Osteocyte (in vitro differentiated cells): ENCODE measurements around the gene DNAAF6. TPM values are rescaled to one million over a fixed set of nuclear protein-coding genes. Genes with fewer than 3 reads are reported as not detected.

Experiments used
- DNase-seq: peaks from one replicate; pipeline ENCODE4 v3.0.0; 2021; ENCODE audit warnings: mixed read lengths; ENCODE audit not compliant: unreplicated experiment; ENCODE audit errors: extremely low spot score
- H3K27ac Mint-ChIP-seq: one replicate; pipeline ENCODE4 v1.8.0; 2021; ENCODE audit warnings: mild to moderate bottlenecking, mixed read lengths; ENCODE audit not compliant: unreplicated experiment
- H3K27me3 Mint-ChIP-seq: one replicate; pipeline ENCODE4 v1.8.0; 2021; ENCODE audit warnings: mixed read lengths; ENCODE audit not compliant: unreplicated experiment
- H3K36me3 Mint-ChIP-seq: one replicate; pipeline ENCODE4 v1.8.0; 2021; ENCODE audit warnings: mixed read lengths; ENCODE audit not compliant: unreplicated experiment
- H3K4me1 Mint-ChIP-seq: one replicate; pipeline ENCODE4 v1.8.0; 2021; ENCODE audit warnings: mixed read lengths; ENCODE audit not compliant: unreplicated experiment
- H3K4me3 Mint-ChIP-seq: one replicate; pipeline ENCODE4 v1.8.0; 2021; ENCODE audit warnings: mild to moderate bottlenecking, moderate library complexity, mixed read lengths; ENCODE audit not compliant: unreplicated experiment
- H3K9me3 Mint-ChIP-seq: one replicate; pipeline ENCODE4 v1.8.0; 2021; ENCODE audit warnings: mixed read lengths; ENCODE audit not compliant: unreplicated experiment
- total RNA-seq: library from RNA; stranded (reverse); gene quantifications from 2 replicates; pipeline ENCODE4 v1.2.1, GENCODE V29; 2021
- TF ChIP-seq, protein P1 (sequence below): fragments of 200-600 bp; sonication (generic); IDR thresholded peaks from 2 replicates; pipeline ENCODE4 v1.5.0; 2021; ENCODE audit warnings: antibody characterized with exemption, mild to moderate bottlenecking, moderate library complexity

Gene DNAAF6
- total RNA-seq, 1 donor from 2014 or later: not detected

- Mint-ChIP-seq H3K4me1 (no peaks in the 10 kb centered on the region), H3K36me3 (no peaks in the 10 kb centered on the region), H3K27me3 (no peaks in the 10 kb centered on the region), H3K9me3 (peaks cover 12% of the 10 kb centered on the region), H3K27ac (no peak overlapping the region), H3K4me3 (no peak overlapping the region)
- DNase-seq: no peak
- TF ChIP-seq, protein P1, sequence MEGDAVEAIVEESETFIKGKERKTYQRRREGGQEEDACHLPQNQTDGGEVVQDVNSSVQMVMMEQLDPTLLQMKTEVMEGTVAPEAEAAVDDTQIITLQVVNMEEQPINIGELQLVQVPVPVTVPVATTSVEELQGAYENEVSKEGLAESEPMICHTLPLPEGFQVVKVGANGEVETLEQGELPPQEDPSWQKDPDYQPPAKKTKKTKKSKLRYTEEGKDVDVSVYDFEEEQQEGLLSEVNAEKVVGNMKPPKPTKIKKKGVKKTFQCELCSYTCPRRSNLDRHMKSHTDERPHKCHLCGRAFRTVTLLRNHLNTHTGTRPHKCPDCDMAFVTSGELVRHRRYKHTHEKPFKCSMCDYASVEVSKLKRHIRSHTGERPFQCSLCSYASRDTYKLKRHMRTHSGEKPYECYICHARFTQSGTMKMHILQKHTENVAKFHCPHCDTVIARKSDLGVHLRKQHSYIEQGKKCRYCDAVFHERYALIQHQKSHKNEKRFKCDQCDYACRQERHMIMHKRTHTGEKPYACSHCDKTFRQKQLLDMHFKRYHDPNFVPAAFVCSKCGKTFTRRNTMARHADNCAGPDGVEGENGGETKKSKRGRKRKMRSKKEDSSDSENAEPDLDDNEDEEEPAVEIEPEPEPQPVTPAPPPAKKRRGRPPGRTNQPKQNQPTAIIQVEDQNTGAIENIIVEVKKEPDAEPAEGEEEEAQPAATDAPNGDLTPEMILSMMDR: no peak
Measured at GRCh38 chrX:107290019-107290418, 83.6 kb downstream of the DNAAF6 start.

GRCh38 chrX:107293056-107293455 is 86.6 kb downstream of the DNAAF6 start:
- DNase-seq: no peak
- no peaks in the 10 kb centered on the region for H3K36me3 Mint-ChIP-seq
- H3K27ac Mint-ChIP-seq: no peak overlapping the region
- peaks cover 19% of the 10 kb centered on the region for H3K9me3 Mint-ChIP-seq
- TF ChIP-seq, protein P1: no peak
- no peaks in the 10 kb centered on the region for H3K4me1 Mint-ChIP-seq
- H3K4me3 Mint-ChIP-seq: no peak overlapping the region
- no peaks in the 10 kb centered on the region for H3K27me3 Mint-ChIP-seq

Other genes starting within 250 kb of the DNAAF6 start
- gene MORC4, start 206.4 kb upstream of the DNAAF6 start, total RNA-seq: 23.5 and 25.9 TPM in 2 replicates
- 15.3 and 18.1 TPM in 2 replicates for gene RBM41, start 87.8 kb upstream of the DNAAF6 start, total RNA-seq
- gene NUP62CL, start 178 bp upstream of the DNAAF6 start, total RNA-seq: not detected in 2 replicates
- not detected in 2 replicates for gene FRMPD3, start 243.0 kb downstream of the DNAAF6 start, total RNA-seq